Type B pancreatic cell (in vitro differentiated cells): Measurements from ENCODE around the gene LPIN2. TPM values are rescaled to one million over a fixed set of nuclear protein-coding genes. Genes with fewer than 3 reads are reported as not detected.

Source experiments
- DNase-seq: peaks from one replicate; pipeline ENCODE4 v3.0.0; 2021; ENCODE audit warnings: mixed read lengths; ENCODE audit not compliant: unreplicated experiment; ENCODE audit errors: extremely low spot score
- H3K27ac Mint-ChIP-seq: 2 replicates; pipeline ENCODE4 v1.8.0; 2021; ENCODE audit warnings: mild to moderate bottlenecking, mixed read lengths
- H3K27me3 Mint-ChIP-seq: 2 replicates; pipeline ENCODE4 v1.8.0; 2021; ENCODE audit warnings: mixed read lengths
- H3K36me3 Mint-ChIP-seq: 2 replicates; pipeline ENCODE4 v1.8.0; 2021; ENCODE audit warnings: mixed read lengths
- H3K4me1 Mint-ChIP-seq: one replicate; pipeline ENCODE4 v1.8.0; 2021; ENCODE audit warnings: mixed read lengths; ENCODE audit not compliant: unreplicated experiment
- H3K4me3 Mint-ChIP-seq: 2 replicates; pipeline ENCODE4 v1.8.0; 2021; ENCODE audit warnings: mild to moderate bottlenecking, mixed read lengths
- H3K9me3 Mint-ChIP-seq: 2 replicates; pipeline ENCODE4 v1.8.0; 2021; ENCODE audit warnings: mixed read lengths
- total RNA-seq: library from RNA; stranded (reverse); gene quantifications from 2 replicates; pipeline ENCODE4 v1.2.1, GENCODE V29; 2021; ENCODE audit warnings: low replicate concordance
- TF ChIP-seq, protein P1 (sequence below): fragments of 200-600 bp; sonication (generic); conservative IDR thresholded peaks from 2 replicates; pipeline ENCODE4 v1.5.0; 2021; ENCODE audit warnings: antibody characterized with exemption, mild to moderate bottlenecking

The LPIN2 gene
- total RNA-seq, 1 donor from 2014 or later, result 26.8 TPM

DNA sequence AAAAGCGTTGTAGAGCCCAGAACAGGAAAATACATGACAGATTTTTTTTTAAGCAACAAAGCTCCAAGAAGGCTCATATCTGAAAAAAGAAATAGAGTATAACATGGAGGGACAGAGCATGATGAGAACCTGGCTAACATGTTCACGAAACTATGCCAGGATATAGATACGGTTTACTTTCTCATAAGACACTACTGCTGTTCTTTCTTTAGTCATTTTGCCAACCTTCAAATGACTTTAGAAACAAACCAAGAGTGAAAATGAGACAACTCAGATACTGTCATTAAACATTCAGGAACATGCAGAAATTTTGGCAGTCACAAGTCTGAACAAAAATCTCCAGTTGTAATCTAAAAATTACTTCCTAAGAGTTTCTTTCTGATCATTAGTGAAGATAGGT is 14.3 kb downstream of the LPIN2 start:
- DNase-seq, result no peak
- Mint-ChIP-seq H3K4me3 (peak overlapping the region; percentile 13), H3K27ac (peak overlapping the region; percentile 16), H3K36me3 (peaks cover 44% of the 10 kb centered on the region), H3K9me3 (peaks cover 18% of the 10 kb centered on the region), H3K27me3 (no peaks in the 10 kb centered on the region), H3K4me1 (peaks cover 26% of the 10 kb centered on the region)
- TF ChIP-seq, protein P1, sequence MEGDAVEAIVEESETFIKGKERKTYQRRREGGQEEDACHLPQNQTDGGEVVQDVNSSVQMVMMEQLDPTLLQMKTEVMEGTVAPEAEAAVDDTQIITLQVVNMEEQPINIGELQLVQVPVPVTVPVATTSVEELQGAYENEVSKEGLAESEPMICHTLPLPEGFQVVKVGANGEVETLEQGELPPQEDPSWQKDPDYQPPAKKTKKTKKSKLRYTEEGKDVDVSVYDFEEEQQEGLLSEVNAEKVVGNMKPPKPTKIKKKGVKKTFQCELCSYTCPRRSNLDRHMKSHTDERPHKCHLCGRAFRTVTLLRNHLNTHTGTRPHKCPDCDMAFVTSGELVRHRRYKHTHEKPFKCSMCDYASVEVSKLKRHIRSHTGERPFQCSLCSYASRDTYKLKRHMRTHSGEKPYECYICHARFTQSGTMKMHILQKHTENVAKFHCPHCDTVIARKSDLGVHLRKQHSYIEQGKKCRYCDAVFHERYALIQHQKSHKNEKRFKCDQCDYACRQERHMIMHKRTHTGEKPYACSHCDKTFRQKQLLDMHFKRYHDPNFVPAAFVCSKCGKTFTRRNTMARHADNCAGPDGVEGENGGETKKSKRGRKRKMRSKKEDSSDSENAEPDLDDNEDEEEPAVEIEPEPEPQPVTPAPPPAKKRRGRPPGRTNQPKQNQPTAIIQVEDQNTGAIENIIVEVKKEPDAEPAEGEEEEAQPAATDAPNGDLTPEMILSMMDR, result no peak

DNA sequence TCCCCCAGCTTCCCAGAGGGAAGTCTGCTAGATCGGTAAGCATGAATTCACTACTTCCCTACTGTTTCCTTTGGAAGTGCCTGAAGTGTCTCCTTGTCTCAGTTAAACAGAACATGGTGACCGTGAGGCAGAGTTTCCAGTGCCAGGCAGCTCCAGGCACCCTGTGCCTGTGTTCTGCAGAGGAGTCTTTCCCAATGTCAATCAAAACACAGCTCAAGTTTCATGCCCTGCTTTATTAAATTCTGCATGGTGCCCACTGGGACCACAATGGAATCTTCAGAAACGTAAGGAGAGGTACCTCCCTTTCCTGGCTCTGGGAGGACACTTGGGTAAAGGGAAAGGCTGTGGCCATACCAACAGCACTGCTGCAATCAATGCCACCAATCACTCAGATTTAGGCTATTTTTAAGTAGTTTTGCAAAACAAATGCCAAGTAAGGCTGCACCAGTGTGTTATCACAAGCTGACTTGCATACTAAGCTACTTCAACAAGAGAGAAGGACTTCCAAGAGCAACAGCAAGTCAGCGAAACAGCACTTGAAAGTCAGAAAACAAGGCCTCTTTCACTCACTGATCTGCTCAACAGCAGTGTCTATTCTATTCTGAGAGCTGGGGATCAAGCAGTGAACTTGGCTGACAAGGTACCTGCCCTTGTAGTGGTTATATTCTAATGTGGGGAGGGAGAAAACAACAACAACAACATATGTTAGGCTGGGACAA is 14.9 kb downstream of the LPIN2 start:
- DNase-seq, result no peak
- H3K4me1 Mint-ChIP-seq, result peaks cover 26% of the 10 kb centered on the region
- H3K4me3 Mint-ChIP-seq, result peak overlapping the region; percentile 13
- peak overlapping the region; percentile 16 for H3K27ac Mint-ChIP-seq
- H3K36me3 Mint-ChIP-seq, result peaks cover 39% of the 10 kb centered on the region
- H3K9me3 Mint-ChIP-seq, result peaks cover 17% of the 10 kb centered on the region
- TF ChIP-seq, protein P1, result no peak
- no peaks in the 10 kb centered on the region for H3K27me3 Mint-ChIP-seq

DNA sequence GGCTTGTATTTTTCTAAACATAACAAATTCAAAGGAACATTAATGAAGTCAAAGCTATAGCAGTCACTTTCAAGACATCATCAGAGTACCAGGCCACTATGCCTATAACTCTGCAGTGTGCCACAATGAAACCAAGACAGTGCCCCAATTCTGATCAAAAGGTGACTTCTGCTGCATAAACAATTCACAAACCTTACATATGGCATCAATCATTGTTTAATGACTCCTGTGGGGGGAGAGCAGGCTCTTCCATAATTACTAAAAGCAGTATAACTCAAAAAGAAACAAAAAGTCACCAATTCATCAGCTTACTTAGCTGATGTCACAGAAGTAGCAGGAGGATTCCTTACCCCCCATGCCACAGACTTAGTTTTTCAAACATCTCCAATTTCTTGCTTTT is 15.5 kb downstream of the LPIN2 start:
- Mint-ChIP-seq H3K27ac (peak overlapping the region; percentile 16), H3K36me3 (peaks cover 33% of the 10 kb centered on the region), H3K9me3 (peaks cover 11% of the 10 kb centered on the region), H3K4me1 (peaks cover 26% of the 10 kb centered on the region), H3K4me3 (no peak overlapping the region), H3K27me3 (no peaks in the 10 kb centered on the region)
- TF ChIP-seq, protein P1, result no peak
- no peak for DNase-seq

DNA sequence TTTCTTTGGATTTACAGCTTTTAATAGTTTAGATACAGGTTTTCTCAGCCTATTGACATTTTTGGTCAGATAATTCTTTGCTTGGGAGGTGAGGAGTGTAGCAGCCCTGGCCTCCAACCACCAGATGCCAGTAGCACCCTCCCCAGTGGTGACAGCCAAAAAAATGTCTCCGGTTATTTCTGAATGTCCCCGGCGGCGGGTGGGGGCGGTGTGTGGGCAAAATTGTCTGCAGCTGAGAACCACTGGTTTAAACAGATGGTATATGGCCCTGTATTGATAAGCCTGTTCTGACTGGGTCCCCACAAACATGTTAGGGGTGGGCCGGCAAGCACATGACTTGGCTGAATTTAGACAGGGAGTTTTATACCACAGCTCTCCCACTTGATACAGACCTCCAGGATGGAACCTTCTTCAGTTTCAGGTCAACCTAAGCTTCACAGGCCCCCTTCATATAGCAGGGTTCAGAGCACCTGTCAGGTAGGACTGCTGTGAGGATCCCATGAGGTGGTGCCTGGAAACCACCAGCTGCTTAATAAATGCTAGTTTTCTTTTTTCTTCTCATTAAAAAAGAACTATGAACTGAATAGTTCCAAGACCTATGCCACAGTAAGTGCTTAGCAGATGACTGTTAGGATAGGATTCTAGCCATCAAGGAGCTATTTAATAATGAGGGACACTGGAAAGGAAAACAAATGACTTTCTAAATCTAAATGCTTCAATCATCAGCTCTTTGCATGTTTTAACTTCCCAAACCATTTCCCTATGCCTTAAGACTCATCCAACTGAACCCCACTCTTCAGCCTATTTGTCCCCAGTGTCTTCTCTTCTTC is 18.1 kb downstream of the LPIN2 start:
- Mint-ChIP-seq H3K4me1 (peaks cover 26% of the 10 kb centered on the region), H3K27me3 (no peaks in the 10 kb centered on the region), H3K27ac (no peak overlapping the region), H3K9me3 (no peaks in the 10 kb centered on the region), H3K4me3 (no peak overlapping the region), H3K36me3 (peaks cover 24% of the 10 kb centered on the region)
- DNase-seq, result no peak
- TF ChIP-seq, protein P1, result no peak

DNA sequence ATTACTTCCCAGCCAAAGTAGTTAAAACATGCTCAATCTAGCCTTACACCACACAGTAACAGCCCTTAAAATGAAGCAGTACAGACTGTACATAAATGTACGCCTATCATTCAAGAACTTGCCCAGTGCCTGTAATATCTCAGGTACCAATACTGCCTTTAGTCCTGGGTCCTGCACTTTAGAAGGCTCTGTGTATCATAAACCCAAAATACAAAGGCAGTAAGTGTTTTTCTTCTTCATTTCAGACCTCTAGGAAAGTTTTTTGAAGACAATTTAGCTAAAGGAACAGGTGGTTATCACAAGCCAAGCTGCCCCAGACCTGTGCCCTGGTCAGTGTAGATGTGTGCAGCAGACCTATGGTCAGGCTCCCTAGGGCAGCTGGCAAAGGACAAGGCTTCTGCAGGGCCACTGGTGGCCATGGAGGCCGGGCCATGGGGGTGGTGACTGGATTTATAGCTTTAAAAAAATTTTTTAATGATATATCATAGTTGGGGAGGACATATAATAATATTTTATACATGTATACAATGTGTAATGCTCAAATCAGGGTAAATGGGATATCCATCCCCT is 18.8 kb downstream of the LPIN2 start:
- H3K9me3 Mint-ChIP-seq, result no peaks in the 10 kb centered on the region
- no peaks in the 10 kb centered on the region for H3K27me3 Mint-ChIP-seq
- no peak for DNase-seq
- H3K4me3 Mint-ChIP-seq, result no peak overlapping the region
- H3K4me1 Mint-ChIP-seq, result peaks cover 26% of the 10 kb centered on the region
- TF ChIP-seq, protein P1, result no peak
- peaks cover 21% of the 10 kb centered on the region for H3K36me3 Mint-ChIP-seq
- H3K27ac Mint-ChIP-seq, result no peak overlapping the region
